NCI-H1105 (cell line): Measurements from ENCODE around the gene CYP8B1.

Experiments
- DNase-seq: peaks from one replicate; lab custom pipeline; 2025; lab: John Stamatoyannopoulos, UW

Gene CYP8B1

DNA sequence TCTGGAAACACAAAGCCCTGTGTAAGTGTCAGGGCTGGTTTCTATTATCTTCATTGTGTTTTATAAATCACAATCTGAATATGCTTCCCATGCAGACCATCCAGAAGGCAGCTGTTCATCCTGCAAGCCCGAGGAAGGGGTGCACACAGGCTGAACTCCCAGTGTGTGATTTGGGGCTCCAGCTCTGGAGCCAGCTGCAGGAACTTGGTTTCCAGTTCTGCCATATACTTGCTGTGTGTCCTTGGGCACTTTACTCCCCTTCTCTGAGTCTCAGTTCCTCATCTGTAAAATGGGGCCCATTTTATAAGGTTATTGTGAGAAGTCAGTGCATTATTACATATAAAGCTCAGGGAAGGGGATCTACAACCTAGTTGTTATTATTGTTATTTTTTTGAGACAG lies 22.6 kb downstream of the CYP8B1 start:
- no peak for DNase-seq

DNA sequence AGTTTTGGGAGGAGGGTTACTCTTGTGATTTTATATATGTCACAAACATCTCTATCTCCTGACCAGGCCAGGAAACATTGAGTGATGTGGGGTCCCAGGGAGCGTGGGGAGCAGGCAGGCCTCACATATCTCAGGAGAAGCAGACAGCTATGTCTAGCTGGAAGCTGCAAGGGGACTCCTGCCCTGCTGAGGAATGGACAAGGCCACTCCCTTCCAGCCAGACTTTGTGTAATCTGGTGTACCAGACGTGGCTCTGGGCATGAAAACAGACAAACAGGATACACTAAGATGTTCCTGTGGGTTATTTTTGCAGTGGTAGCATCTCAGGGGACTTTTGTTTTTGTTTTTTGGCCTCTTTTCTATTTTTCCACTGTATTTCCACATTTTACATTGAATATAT lies 23.2 kb downstream of the CYP8B1 start:
- no peak for DNase-seq

DNA sequence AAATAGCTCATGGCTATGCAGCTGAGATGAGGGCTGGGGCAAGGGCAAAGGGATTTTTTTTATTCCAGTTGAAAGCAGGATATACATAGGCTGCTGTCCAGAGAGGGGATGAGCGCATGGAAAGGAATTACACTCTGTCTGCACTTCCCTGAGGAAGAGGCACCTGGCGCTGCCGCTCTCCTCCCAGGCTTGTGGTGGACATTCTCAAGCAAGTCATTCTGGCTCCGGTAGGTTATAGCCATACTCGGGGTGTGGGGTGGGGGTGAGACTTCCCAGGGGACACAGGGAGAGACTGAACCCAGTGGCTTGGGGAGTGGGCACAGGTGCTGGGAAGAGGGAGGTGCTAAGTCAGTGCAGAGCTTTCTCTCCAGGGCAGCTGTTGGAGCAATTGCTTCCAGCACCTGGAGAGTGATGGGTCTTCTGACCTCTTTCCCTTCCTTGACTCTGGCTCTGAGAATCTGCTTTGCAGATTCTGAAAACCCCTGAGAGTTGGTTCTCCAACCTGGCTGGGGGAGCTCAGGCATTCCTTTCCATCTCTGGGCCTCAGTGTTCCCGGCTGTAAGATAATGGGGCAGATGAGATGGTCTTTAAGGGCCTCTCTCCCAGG lies 24.3 kb downstream of the CYP8B1 start:
- DNase-seq: no peak

DNA sequence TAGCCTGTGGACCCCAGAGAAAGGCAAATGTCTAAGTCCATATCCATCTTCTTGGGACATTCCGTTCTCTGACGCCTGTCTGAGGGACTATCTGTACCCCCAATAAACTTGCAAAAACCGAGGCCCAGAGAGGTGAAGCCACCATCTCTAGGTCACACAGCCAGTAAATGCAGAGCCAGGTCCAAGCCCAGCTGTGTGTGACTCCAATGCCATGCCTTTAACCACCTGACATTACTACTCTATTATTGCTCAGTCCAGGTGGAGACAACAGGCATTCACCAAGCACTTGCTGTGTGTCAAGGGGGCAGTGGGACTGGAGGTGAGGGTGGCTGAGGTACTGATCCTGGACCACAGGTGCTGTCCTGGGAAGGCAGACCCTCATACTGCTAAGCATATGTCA lies 25.4 kb downstream of the CYP8B1 start:
- no peak for DNase-seq

DNA sequence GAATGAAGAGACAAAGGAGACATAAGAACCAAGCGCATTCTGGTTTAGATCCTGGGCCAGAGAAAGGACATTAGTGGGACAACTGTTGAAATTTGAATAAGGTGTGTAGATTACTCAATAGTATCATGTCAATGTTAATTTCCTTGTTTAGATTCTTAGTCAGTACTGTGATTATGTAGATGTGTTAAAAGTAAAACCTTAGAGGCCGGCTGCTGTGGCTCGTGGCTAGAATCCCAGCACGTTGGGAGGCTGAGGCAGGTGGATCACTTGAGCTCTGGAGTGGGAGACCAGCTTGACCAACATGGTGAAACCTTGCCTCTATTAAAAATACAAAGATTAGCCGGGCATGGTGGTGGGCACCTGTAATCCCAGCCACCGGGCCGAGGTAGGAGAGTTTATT lies 26.7 kb downstream of the CYP8B1 start:
- no peak for DNase-seq

DNA sequence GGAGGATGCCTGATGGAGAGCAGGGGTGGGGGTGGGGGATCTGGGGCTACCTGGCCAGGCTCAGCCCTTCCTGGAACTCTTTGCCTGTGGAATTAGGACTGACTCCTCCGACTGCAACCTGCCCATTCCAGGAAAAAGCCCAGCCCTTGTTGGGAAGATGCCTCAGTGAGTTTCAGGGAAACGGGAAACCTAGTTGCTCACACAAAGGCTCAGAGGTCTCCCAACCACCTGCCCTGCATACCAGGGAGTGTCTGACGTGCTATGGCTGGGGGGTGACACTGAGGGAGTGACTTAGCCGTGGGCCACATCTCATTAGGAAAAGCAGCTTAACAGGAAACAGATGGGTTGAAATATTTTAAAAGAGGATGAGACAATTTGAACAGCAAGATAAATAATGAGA lies 27.9 kb downstream of the CYP8B1 start:
- DNase-seq: no peak

DNA sequence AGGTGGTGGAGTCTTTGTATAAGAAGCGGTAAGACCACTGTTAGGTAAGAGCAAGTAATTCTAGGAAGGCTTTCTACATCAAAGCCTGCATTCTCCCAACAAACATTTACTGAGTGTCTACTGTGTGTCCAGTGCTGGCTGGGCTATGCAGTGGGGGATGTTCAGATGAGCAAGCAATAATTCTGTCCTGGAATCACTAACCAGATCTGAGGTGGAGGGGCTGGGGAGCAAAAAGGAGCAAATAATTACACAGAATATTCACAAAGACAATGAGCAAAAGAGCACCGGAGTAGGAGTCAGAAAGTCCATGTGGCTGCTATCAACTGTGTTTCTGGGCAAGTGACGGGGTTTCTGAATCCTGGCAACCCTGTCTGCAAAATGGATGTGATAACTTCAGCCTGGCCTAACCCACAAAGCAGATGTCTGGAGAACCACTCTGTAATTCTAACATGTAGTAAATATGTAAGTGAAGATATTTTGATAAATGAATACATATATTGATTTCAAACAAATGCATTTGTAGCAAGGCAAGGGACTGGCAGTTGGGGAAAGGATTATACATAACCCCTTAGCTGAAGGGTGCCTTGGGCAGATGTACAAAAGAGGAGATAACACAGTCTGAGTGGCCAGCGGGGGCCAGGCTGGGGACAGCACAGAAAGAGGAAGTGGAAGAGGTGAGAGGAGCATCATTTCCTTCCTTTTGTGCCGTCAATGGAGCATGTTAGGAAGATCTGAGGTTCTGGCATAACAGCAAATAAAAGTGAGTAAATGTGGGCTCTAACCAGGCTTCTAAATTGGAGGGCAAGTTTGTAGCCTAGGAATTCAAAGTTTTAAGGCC lies 28.8 kb downstream of the CYP8B1 start:
- DNase-seq: no peak

DNA sequence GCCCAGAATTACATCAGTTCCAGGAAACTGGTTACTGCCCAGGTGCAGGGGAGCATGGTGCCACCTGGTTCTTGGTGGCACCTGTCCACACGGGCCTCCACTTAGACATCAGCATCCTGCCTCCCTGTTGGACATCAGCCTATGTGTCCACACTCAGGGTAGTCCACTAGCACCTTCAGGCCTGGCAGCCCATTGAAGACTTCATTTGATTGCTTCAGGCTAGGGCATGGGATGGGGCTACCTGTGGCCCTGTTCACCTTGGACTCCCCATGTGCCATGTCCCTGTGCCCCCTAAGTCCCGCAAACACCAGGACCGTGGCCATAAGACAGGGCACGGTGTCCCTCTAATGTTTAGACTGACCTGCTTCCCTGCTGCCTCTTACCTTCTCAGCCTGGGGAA lies 30.9 kb downstream of the CYP8B1 start:
- DNase-seq: no peak

DNA sequence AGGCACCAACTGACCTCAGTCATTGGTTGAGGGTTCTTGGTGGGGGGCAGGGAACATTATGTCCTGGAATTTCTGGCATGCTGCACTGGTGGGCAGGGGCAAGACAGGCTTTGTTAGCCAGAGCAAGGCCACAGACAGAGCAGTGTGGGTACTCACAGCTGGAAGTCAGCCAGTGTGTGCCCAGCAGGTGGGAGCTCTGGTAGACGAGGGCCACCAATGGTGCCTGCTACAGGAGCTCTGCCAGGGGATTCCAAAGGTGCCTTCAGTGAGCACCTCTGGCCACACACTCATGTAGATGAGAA lies 31.3 kb downstream of the CYP8B1 start:
- DNase-seq: no peak

DNA sequence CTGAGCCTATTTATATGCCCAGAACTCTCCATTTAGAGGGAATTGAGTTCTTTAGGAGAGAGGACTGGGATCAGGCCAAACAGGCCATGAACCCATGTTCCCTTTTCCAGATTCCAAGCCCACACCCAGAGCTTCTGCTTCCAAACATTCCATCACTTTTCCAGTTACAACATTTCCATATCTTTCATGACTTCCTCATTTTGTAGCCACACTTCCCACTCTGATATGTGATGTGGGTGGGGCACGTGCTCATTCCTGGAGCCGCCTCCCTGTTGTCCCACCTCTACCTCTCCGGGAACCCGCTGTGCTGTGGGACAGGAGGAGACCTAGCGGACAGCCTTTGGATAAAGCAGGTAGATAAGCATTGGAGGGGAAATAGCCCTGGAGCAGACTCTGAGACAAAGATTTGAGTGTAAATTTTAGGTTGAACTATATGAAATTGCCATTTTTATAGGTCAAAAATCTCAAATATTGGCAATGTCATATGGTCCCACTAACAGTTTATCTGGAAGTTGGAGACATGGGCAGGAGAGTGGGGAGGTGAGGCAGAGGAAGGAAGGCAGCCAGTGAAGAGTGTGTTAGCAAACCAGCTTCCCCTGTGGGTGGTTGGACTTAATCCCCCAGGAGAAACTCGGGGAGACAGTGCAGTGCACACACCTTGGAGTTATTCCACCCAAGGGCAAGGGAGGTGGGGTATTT lies 31.8 kb downstream of the CYP8B1 start:
- DNase-seq: no peak

DNA sequence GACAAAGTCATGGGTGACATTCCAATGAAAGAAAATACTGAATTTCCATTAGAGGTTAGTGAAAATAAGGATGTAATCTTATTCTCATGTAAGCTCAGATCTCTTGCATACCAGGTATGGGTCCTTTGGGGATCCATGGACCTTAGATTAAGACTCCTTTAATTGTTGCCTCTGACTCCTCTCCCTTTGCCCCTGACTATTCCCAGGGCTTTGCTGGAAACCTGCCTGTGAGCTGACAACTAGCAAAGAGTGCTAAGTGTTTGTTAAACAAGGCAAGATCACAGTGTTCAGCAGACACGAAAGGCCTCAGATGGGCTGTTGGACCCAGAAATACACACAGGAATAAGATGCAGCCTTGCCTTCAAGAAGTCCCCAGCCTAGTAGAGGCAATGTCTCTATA lies 34.3 kb downstream of the CYP8B1 start:
- DNase-seq: no peak

DNA sequence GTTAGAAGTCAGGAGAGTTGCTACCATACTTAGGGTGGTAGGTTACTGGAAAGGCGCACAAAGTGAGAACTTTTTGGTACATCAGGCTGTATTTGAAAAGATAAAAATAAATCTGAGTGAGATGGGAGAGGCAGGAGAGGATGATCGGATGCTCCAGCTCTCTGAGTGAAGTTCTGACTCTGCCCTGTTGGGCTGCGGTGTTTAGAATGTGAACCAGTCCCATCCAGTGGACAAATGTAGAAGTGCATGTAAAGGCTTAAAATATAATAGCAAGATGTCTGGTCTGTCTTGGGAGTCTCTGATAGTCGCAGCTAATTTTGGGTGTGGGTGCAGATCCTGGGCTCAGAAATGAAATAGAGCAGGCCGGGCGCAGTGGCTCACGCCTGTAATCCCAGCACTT lies 36.1 kb downstream of the CYP8B1 start:
- DNase-seq: no peak

DNA sequence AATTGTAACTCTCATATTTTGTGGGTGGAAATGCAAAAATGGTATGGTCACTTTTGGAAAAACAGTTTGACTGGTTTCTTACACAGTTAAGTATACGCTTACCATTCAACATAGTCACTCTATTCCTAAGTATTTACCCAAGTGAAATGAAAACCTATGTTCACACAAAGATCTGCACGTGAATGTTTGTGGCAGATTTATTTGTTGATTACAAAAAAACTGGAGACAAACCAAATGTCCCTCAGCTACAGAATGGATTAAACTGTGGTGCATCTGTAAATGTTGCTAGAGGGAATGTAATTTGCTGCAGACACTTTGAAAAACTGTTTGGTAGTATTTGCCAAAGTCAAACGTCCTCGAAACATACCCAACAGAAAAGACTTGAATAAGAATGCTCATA lies 37.1 kb downstream of the CYP8B1 start:
- DNase-seq: no peak

DNA sequence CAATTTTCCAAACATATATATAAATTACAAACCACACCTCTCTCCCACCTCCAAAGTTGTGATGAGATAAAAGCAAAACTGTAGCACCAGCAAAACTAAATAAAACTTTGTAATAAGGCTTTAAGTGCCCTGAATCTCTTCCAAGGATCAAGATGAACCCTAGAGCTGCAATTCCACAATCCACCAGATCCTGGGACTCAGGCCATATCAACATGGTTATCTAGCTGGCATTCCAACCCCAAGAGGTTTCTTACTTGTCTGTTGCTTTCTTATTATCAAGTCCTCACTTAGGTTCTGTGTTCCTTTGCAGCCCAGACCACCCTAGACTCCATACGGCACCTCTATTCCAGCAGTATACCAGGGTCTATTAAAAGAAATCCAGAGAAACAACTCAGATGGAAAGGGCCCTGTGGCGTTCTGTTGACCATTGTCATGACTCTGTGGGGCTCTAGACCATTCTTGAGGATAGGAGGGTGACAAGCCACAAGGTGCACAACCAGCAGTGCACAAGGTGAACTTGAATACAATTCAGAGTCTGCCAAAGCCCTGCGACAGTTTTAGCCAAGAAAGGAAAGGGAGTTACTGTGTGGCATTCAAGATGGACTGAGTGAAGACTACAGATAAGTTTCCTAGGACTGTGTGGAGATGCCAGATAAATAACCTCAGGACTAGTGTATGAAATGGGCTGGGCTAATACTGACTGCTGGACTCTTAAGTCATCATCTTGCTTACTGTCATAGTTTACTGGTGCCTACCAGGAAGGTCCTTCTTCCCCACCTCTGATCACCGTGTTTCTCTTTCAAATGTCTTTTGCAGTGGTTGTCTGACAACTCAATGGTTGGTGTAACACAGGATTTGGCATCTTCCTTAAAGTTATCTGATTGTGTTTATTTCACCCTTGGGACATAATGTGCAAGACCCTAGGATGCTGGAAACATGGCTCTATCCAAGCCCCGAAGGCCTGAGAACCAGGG lies 39.2 kb downstream of the CYP8B1 start:
- no peak for DNase-seq

DNA sequence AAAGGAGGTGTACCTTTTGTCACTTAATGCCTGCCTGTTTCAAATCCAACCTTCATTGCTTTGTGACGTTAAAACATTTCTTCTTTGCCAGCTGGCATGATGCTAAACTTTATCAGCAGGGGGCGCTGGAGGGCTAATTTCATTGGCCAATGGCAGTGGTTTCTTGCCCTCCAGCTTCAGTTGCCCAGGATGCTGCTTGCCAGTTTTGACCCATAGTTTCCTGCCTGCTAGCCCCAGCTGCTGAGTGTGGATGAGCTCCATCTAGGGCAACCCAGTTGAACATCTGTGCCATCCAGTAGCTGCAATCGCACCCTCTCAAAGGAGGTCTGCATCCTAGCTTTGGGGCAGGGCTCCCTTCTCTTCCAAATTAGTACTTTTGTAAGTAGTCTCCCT lies 44.4 kb downstream of the CYP8B1 start:
- DNase-seq: peak; percentile 20

DNA sequence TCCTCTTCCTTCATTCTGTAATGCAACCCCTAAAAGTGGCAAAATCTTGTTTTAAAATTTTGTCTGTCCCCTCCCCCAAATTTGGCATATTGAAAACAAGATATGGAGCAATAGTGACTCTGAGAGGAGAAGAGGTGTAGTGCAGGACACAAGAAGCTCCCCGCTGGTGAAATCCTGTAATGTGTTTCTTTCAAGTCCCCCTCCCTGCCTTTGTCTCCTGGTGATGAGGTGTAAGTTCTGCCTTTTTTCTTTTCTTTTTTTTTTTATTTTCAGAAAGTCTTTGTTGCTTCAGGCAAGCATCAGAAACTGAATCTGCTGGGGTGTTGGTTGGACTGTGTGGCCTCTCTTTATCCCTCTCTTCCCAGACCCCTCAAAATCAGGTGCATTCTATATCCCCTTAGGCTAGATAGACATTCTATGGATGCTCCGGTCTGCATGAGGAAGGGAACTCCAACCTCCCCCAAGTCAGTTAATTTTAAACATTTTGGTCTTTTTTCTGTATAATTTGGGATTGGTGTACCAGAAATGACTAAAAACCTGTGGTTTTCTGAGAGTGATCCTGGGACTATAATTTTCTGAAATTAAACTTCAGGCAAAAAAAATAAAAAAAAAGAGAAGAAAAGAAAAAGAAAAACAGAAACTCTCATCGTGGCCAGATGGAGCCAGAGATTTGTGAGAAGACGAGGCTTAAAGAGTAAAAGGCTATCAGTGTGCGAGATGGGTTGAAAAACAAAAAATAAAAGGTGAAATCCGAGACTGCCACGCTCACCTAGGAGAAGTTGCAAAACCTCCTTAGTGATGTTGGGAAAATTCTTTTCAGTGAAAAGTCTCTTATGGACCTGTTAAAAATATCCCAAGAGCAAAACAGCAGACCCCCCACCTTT lies 45.0 kb downstream of the CYP8B1 start:
- DNase-seq: peak; percentile 12

DNA sequence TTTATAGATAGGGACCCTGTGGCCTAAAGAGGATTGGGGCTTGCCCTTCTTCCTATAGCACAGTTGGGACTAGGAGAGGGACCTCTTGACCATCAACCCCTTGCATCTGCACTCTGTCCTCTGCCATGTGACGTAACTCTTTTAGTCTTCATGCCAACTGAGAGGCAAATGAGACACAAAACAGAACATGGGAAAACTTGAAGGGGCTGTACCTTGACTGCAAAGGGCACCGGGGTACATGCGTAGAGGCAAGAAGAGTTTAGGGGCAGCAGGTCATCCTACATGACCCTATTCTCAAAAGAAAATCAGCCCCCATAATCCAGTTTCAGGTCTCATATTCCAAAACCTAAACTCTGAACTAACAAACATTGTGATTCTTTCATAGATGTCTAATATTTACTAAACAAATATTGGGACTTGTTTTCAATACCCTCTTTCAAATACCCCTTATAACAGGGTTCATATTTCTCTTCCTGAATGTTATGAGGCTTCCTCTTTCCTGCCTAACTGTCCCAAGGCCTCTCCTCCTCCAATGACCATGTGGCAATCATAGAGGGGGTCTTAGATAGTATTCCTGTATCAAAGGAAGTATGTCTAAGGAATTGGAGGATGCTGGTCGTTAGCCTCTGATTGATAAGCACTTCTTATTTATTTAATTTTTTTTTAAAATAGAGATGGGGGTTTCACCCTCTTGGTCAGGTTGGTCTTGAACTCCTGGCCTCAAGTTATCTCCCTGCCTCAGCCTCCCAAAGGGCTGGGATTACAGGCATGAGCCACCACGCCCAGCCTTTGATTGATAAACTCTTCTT lies 45.8 kb downstream of the CYP8B1 start:
- DNase-seq: no peak

DNA sequence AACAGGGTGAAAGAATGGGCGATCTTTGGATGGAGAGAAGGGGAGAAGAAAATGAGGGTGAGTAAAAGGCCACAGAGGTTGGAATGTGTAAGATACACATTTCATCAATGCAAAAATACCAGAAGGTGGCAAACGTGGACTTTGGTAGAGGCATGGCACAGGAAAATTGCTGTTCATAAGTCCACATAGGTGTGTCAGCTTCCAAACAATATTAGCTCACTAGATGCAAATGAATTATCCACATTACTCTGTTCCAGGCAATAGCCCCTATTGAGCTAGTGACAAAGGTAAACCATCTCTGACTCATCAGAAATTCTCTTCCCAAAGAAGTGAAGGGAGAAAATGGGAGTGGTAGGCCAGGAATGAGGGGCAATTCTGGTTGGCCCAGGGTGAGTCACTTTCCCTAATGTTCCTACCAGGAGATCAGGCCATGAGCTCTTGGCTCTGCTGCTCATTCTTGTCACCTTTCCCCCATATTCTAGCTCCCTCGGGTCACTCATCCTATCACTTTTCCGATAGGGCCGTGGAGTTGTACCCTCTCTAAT lies 46.5 kb downstream of the CYP8B1 start:
- no peak for DNase-seq

DNA sequence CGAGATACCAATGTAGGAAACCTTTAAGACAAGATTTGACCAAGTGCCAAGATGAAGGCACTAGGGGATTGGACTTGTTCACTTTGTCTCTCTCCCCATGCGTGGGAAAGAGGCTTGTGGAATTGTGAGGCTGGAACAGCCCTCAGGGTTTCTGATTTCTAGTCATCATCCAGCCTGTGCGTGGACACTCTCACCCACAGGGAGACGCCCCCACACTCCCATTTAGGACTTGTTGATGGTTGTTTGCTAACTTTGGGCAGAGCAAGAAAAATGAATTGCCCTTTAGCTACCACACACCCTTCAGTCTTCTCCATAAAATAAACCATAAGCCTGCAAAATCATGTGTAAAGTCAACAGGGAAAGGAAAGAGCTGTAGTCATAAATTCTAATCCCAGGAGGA lies 48.0 kb downstream of the CYP8B1 start:
- no peak for DNase-seq

DNA sequence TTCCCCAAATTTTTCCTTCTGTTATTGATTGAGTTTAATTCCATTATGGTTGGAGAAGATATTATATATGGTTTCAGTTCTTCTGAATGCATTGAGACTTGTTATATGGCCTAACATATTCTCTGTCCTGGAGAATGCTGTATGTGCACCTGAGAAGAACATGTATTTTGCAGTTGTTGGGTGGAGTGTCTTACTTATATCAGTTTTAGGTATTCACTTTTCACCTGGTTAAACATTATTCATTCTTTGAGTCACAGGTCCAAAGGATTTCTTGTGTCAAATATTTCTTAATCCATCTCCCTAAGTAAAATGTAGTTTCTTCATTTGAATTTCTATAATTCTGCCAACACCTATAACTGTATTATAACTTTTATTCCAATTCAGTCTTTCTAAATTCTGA lies 48.7 kb downstream of the CYP8B1 start:
- DNase-seq: no peak
